Stimulated activated CD8-positive, alpha-beta memory T cell treated with anti-CD3 and anti-CD28 coated beads, Interleukin-4, amount 100 ng/mL, for 24 hours (primary cell): Measurements from ENCODE around the gene MRPL24.

ENCODE experiments used
- DNase-seq: peaks from one replicate; pipeline ENCODE4 v3.0.0-alpha.2; 2020; ENCODE audit warnings: low read depth

MRPL24 gene

GRCh38 chr1:156709757-156710489 lies 31.0 kb downstream of the MRPL24 start:
- no peak for DNase-seq

GRCh38 chr1:156709031-156709430 lies 31.9 kb downstream of the MRPL24 start:
- no peak for DNase-seq

- no peak for DNase-seq
Observed at GRCh38 chr1:156708218-156708661, 32.6 kb downstream of the MRPL24 start.

GRCh38 chr1:156707417-156708217 lies 33.3 kb downstream of the MRPL24 start:
- DNase-seq, result no peak

GRCh38 chr1:156706657-156707416 lies 34.1 kb downstream of the MRPL24 start:
- DNase-seq, result no peak

- peak; percentile 53 for DNase-seq
Observed at GRCh38 chr1:156705918-156706656, 34.8 kb downstream of the MRPL24 start.

GRCh38 chr1:156705321-156705917 lies 35.5 kb downstream of the MRPL24 start, which contains the start of gene CRABP2:
Gene CRABP2 (minus strand): TSS chr1:156705583. CDS start chr1:156705446, 137 bp downstream.
- no peak for DNase-seq

- peak; percentile 31 for DNase-seq
Observed at GRCh38 chr1:156704930-156705320, 36.0 kb downstream of the MRPL24 start.

GRCh38 chr1:156704166-156704711 lies 36.6 kb downstream of the MRPL24 start:
- no peak for DNase-seq

GRCh38 chr1:156703741-156704140 lies 37.1 kb downstream of the MRPL24 start:
- DNase-seq, result no peak

GRCh38 chr1:156703336-156703735 lies 37.6 kb downstream of the MRPL24 start:
- DNase-seq, result no peak

GRCh38 chr1:156700736-156701531 lies 40.0 kb downstream of the MRPL24 start:
- no peak for DNase-seq

GRCh38 chr1:156698995-156699394 lies 41.9 kb downstream of the MRPL24 start:
- no peak for DNase-seq

- no peak for DNase-seq
Observed at GRCh38 chr1:156697481-156697880, 43.4 kb downstream of the MRPL24 start.

- DNase-seq, result no peak
Observed at GRCh38 chr1:156696755-156697154, 44.1 kb downstream of the MRPL24 start.

- no peak for DNase-seq
Observed at GRCh38 chr1:156694690-156694962, 46.3 kb downstream of the MRPL24 start.

GRCh38 chr1:156693848-156694689 lies 46.8 kb downstream of the MRPL24 start:
- no peak for DNase-seq

- DNase-seq, result no peak
Observed at GRCh38 chr1:156692925-156693847, 47.7 kb downstream of the MRPL24 start.
